DOHH2 (cell line): ENCODE measurements around the gene S100A10.
A peak's percentile ranks its signal among the peaks of the same experiment; 100 is the strongest.

Source experiments
- H3F3A ChIP-seq: fragments of 200-600 bp; sonication (generic), shearing (Covaris generic); 2 replicates; pipeline ENCODE4 v1.6.0; 2016; ENCODE audit warnings: antibody characterized with exemption, mild to moderate bottlenecking; ENCODE audit not compliant: control insufficient read depth, insufficient read depth
- H3K27ac ChIP-seq: fragments of 200-600 bp; sonication (generic); 2 replicates; pipeline ENCODE4 v1.5.1; 2014; ENCODE audit warnings: low read depth, mild to moderate bottlenecking, low read length, moderate library complexity
- H3K27me3 ChIP-seq: fragments of 200-600 bp; sonication (generic); 2 replicates; pipeline ENCODE4 v1.6.1; 2014; ENCODE audit warnings: mild to moderate bottlenecking, low read length, mixed read lengths; ENCODE audit not compliant: control insufficient read depth
- H3K36me3 ChIP-seq: fragments of 200-600 bp; sonication (generic); 2 replicates; pipeline ENCODE4 v1.6.1; 2014; ENCODE audit warnings: mild to moderate bottlenecking, low read length, moderate library complexity, mixed read lengths; ENCODE audit not compliant: control insufficient read depth
- H3K4me1 ChIP-seq: fragments of 200-600 bp; sonication (generic); 2 replicates; pipeline ENCODE4 v1.6.1; 2014; ENCODE audit warnings: mild to moderate bottlenecking, low read length, mixed read lengths; ENCODE audit not compliant: control insufficient read depth
- H3K4me2 ChIP-seq: fragments of 200-600 bp; sonication (generic); 2 replicates; pipeline ENCODE4 v1.6.0; 2014; ENCODE audit warnings: mild to moderate bottlenecking, low read length, moderate library complexity
- H3K4me3 ChIP-seq: fragments of 200-600 bp; sonication (generic); 2 replicates; pipeline ENCODE4 v1.5.1; 2014; ENCODE audit warnings: mild to moderate bottlenecking, low read length, mixed read lengths
- H3K79me2 ChIP-seq: fragments of 200-600 bp; sonication (generic); 2 replicates; pipeline ENCODE4 v1.6.1; 2014; ENCODE audit warnings: mild to moderate bottlenecking, low read length, mixed read lengths; ENCODE audit not compliant: control insufficient read depth
- H3K9me2 ChIP-seq: fragments of 200-600 bp; sonication (generic); replicated peaks from 2 replicates; pipeline ENCODE4 v1.6.1; 2014; ENCODE audit warnings: mild to moderate bottlenecking, low read length, mixed read lengths; ENCODE audit not compliant: control insufficient read depth
- H3K9me3 ChIP-seq: fragments of 200-600 bp; sonication (generic); 2 replicates; pipeline ENCODE4 v1.6.1; 2014; ENCODE audit warnings: antibody characterized with exemption, low read length, mixed read lengths; ENCODE audit not compliant: control insufficient read depth, insufficient read depth
- H4K20me1 ChIP-seq: fragments of 200-600 bp; sonication (generic); 2 replicates; pipeline ENCODE4 v1.6.0; 2014; ENCODE audit warnings: low read depth, mild to moderate bottlenecking, antibody characterized with exemption, low read length, moderate library complexity; ENCODE audit not compliant: control insufficient read depth, insufficient read depth
- EZH2phosphoT487 ChIP-seq: fragments of 200-600 bp; sonication (generic); IDR thresholded peaks from 2 replicates; pipeline ENCODE4 v1.6.1; 2017; ENCODE audit warnings: borderline replicate concordance, mild to moderate bottlenecking, antibody characterized with exemption, low read length, moderate library complexity, mixed read lengths
- TF ChIP-seq, protein P1 (sequence below): fragments of 200-600 bp; sonication (generic); IDR thresholded peaks from one replicate; pipeline ENCODE4 v1.5.1; 2014; ENCODE audit warnings: antibody characterized with exemption, mild to moderate bottlenecking, low read depth, low read length; ENCODE audit not compliant: poor library complexity, severe bottlenecking

The S100A10 gene

DNA sequence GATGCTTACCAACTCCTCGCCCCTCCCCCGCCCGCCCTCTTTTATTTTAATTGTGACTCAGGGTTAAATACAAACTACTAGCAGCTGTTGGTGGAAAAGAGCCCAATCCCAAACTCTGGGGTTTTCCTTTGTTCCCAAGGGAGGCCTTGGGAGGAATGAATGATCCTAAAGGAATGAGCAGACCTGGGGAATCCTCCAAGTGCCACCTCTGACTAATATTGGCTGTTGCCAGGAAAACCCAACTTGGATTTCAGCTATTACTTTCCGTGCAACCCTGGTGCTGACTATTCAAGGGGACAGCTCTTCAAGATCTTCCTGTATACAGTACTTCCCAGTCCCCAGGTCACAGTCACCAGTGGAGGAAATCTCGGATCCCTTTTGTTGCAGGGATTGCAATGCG, 1.3 kb upstream of the S100A10 start:
- H3K4me1 ChIP-seq, result peaks cover 55% of the 10 kb centered on the region
- no peaks in the 10 kb centered on the region for H3K9me2 ChIP-seq
- peak overlapping the region; percentile 85; the same call in 1 of the 2 replicates for H3K4me2 ChIP-seq
- H3K79me2 ChIP-seq, result peaks cover 41% of the 10 kb centered on the region
- H3K9me3 ChIP-seq, result no peaks in the 10 kb centered on the region
- peaks cover 15% of the 10 kb centered on the region for H3K36me3 ChIP-seq
- no peaks in the 10 kb centered on the region for H3K27me3 ChIP-seq
- 0 out of 2 replicates have a peak, but pooled peaks cover 8% of the 10 kb centered on the region for H4K20me1 ChIP-seq
- no peak for TF ChIP-seq EZH2phosphoT487
- TF ChIP-seq, protein P1, sequence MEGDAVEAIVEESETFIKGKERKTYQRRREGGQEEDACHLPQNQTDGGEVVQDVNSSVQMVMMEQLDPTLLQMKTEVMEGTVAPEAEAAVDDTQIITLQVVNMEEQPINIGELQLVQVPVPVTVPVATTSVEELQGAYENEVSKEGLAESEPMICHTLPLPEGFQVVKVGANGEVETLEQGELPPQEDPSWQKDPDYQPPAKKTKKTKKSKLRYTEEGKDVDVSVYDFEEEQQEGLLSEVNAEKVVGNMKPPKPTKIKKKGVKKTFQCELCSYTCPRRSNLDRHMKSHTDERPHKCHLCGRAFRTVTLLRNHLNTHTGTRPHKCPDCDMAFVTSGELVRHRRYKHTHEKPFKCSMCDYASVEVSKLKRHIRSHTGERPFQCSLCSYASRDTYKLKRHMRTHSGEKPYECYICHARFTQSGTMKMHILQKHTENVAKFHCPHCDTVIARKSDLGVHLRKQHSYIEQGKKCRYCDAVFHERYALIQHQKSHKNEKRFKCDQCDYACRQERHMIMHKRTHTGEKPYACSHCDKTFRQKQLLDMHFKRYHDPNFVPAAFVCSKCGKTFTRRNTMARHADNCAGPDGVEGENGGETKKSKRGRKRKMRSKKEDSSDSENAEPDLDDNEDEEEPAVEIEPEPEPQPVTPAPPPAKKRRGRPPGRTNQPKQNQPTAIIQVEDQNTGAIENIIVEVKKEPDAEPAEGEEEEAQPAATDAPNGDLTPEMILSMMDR, result no peak
- H3K4me3 ChIP-seq, result no peak overlapping the region
- peaks cover 13% of the 10 kb centered on the region for H3F3A ChIP-seq
- H3K27ac ChIP-seq, result no peak overlapping the region

DNA sequence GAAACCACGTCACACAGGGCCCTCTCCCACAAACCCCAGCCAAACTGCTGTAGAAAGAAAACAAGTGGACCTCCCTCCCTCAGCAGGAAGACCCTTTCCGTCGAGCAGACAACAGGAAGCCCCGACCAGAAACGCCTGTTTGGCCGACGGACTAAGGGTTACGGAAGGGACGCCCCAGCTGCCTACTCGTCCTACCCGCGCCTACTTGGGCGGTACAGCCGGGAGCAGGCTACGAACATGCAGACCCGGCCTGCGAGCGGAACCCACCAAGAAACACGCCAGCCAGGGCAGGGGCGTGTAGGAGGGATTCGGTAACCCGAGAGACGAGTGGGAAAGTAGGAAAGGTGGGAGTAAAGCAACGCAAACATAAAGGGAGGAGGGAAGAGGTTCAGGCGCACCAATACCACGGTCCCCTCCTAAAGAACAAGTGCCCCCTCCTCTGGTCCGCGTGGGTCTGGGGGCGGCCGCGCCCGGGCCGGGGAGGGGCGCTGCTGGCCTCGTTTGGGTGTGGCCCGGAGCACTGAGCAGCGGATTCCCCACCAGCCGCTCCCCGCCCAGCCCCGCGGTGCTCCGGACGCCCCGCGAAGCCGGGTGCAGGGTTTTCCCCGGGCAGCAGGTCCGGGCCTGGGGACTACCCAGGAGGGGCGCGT, 450 bp downstream of the S100A10 start:
- no peaks in the 10 kb centered on the region for H3K27me3 ChIP-seq

DNA sequence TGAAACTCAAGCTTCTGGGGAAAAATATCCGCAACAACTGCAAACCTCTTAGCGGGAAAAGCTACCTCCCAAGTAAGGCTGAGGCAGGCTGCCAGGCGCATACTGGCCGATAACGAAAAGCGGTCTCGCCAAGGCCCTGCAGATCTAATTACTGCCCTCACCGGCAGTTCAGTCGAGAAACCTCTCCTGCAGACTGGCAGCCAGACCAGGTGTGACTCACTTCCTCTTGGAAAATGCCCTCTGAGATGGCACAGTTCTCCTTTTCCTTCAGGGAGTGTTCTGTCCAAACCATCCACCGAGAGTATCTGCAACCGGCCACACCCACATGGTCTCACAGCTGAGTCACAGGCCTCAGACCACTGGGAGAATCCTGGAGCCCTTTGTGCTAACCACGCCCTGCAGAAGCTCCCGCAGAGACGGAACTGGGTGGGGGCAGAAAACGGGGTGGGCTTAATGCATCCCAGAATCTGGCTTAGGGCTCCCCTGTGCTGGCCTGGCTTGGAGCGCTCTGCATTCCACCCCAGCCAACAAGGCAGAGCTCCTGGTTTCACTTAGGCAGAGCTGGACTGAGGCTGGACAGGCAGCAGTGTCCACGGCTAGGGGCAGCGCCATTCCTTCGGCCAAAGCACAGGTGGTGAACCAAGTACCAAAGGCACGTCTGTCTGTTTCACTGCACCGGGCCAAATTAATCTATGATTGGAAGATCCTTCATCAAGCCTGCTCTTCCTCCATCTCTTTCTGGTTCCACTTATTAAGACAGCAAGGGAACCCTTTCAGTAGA, 1.2 kb downstream of the S100A10 start:
- Histone ChIP-seq H3K4me2 (peak overlapping the region; percentile 85), H3F3A (peaks cover 13% of the 10 kb centered on the region), H4K20me1 (0 out of 2 replicates have a peak, but pooled peaks cover 10% of the 10 kb centered on the region), H3K27me3 (no peaks in the 10 kb centered on the region), H3K9me2 (no peaks in the 10 kb centered on the region), H3K4me1 (peaks cover 71% of the 10 kb centered on the region), H3K9me3 (no peaks in the 10 kb centered on the region), H3K27ac (no peak overlapping the region), H3K79me2 (peaks cover 65% of the 10 kb centered on the region), H3K36me3 (peaks cover 15% of the 10 kb centered on the region), H3K4me3 (peak overlapping the region; percentile 91)
- TF ChIP-seq, protein P1, result no peak
- TF ChIP-seq EZH2phosphoT487, result no peak

More for the DNA sequence above, 450 bp downstream of the S100A10 start:
- Histone ChIP-seq H3K36me3 (peaks cover 15% of the 10 kb centered on the region), H3K79me2 (peaks cover 58% of the 10 kb centered on the region), H3K9me3 (no peaks in the 10 kb centered on the region), H3K4me1 (peaks cover 67% of the 10 kb centered on the region), H4K20me1 (0 out of 2 replicates have a peak, but pooled peaks cover 10% of the 10 kb centered on the region), H3K4me3 (peak overlapping the region; percentile 91), H3K27ac (peak overlapping the region; percentile 29), H3F3A (peaks cover 13% of the 10 kb centered on the region), H3K4me2 (peak overlapping the region; percentile 85), H3K9me2 (no peaks in the 10 kb centered on the region)
- TF ChIP-seq, protein P1, result no peak
- no peak for TF ChIP-seq EZH2phosphoT487
